ENCODE measurements around the gene EPC2. TPM values are rescaled to one million over a fixed set of nuclear protein-coding genes. Genes with fewer than 3 reads are reported as not detected.

EPC2 gene, protein sequence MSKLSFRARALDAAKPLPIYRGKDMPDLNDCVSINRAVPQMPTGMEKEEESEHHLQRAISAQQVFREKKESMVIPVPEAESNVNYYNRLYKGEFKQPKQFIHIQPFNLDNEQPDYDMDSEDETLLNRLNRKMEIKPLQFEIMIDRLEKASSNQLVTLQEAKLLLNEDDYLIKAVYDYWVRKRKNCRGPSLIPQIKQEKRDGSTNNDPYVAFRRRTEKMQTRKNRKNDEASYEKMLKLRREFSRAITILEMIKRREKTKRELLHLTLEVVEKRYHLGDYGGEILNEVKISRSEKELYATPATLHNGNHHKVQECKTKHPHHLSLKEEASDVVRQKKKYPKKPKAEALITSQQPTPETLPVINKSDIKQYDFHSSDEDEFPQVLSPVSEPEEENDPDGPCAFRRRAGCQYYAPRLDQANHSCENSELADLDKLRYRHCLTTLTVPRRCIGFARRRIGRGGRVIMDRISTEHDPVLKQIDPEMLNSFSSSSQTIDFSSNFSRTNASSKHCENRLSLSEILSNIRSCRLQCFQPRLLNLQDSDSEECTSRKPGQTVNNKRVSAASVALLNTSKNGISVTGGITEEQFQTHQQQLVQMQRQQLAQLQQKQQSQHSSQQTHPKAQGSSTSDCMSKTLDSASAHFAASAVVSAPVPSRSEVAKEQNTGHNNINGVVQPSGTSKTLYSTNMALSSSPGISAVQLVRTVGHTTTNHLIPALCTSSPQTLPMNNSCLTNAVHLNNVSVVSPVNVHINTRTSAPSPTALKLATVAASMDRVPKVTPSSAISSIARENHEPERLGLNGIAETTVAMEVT
- 13.1 and 30.0 TPM in 2 replicates for total RNA-seq

DNA sequence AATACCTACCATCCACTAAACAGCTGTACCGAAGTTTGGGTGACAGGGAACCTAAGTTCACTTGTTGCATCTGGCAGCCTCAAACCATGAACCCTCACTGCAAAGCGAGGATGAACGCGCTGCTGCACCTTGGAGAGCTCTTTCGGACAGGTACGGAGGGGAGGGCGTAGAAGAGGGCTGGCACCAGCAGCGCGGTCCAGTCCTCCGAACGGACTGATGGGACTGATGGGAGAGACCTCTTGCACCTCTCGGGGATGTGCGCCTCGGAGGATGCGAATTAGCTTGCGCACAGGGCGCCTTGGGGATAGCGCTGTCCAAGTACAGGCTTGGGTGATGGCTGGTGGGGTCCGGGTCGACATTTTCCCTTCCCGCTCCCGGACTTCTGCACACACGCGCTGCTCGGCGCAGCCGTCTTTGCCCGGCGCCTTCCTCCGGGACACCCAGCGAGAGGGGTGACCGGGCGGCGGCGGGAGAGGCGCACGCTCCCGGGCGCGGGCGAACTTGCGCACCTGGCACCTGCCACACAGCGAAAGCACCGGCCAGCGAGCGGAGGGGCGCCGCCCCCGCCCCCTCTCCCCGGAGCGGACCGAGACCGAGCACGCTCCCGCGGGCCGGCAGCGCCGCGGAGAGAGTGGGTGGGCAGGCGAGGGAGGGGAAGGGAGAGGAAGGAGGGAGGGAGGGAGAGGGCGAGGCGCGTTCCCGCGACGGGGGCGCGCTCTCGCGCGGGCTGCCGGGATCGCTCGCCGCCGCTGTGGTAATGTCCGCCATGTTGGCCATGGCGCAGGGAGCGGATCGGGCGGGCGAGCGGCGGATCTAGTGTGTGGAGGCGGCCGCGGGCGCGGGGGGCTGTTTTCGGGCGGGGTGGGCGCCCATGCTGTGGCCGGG lies at the start of gene EPC2:
TSS of gene EPC2 (plus strand) at position 754 of the 885 bp plus-strand sequence. CDS start 267 bp downstream, outside the sequence.

Other genes with a start within 250 kb of the EPC2 start
- 0.16 and 0.57 TPM in 2 replicates for gene KIF5C, start 230.5 kb downstream of the EPC2 start, total RNA-seq